NCI-H526 treated with DMSO at 0.1 percent for 48 hours (cell line): Measurements from ENCODE around the gene PRR19.

Source experiments
- DNase-seq: peaks from one replicate; lab custom pipeline; 2025; lab: John Stamatoyannopoulos, UW

Gene PRR19

GRCh38 chr19:42271045-42271419 is 30.9 kb upstream of the PRR19 start:
- DNase-seq = no peak

- no peak for DNase-seq
Measured at GRCh38 chr19:42271861-42272534, 29.9 kb upstream of the PRR19 start.

- no peak for DNase-seq
Measured at GRCh38 chr19:42272535-42272897, 29.4 kb upstream of the PRR19 start.

- DNase-seq = no peak
Measured at GRCh38 chr19:42272989-42273406, 28.9 kb upstream of the PRR19 start.

GRCh38 chr19:42273407-42274064 is 28.4 kb upstream of the PRR19 start:
- no peak for DNase-seq

GRCh38 chr19:42274065-42274682 is 27.8 kb upstream of the PRR19 start:
- no peak for DNase-seq

- DNase-seq = no peak
Measured at GRCh38 chr19:42275103-42275502, 26.8 kb upstream of the PRR19 start.

GRCh38 chr19:42275517-42275916 is 26.4 kb upstream of the PRR19 start:
- no peak for DNase-seq

- DNase-seq = no peak
Measured at GRCh38 chr19:42276284-42276683, 25.6 kb upstream of the PRR19 start.

GRCh38 chr19:42276821-42277220 is 25.1 kb upstream of the PRR19 start:
- DNase-seq = no peak

- no peak for DNase-seq
Measured at GRCh38 chr19:42277821-42278451, 24.0 kb upstream of the PRR19 start.

GRCh38 chr19:42278452-42279154 is 23.3 kb upstream of the PRR19 start:
- no peak for DNase-seq

GRCh38 chr19:42279155-42279901 is 22.6 kb upstream of the PRR19 start:
- DNase-seq = no peak

GRCh38 chr19:42279902-42280814 is 21.8 kb upstream of the PRR19 start:
- DNase-seq = peak; percentile 93

- no peak for DNase-seq
Measured at GRCh38 chr19:42280815-42281145, 21.2 kb upstream of the PRR19 start.

GRCh38 chr19:42281146-42281826 is 20.6 kb upstream of the PRR19 start:
- peak; percentile 44 for DNase-seq

- no peak for DNase-seq
Measured at GRCh38 chr19:42281827-42282762, 19.8 kb upstream of the PRR19 start.

- DNase-seq = no peak
Measured at GRCh38 chr19:42282819-42283187, 19.1 kb upstream of the PRR19 start.
